SK-N-SH (cell line): ENCODE data around the gene EIF6. TPM values are rescaled to one million over a fixed set of nuclear protein-coding genes. Genes with fewer than 3 reads are reported as not detected.

Experiments
- CTCF ChIA-PET: fragments of 300-600, 350-600 bp; formaldehyde crosslinking; extraction: SDS; loops from one replicate; lab custom pipeline; 2021; lab: Yijun Ruan, JAX
- POLR2A ChIA-PET: fragments of 350-600 bp; sonication (Branson Sonifier 250); formaldehyde crosslinking; extraction: SDS; loops from one replicate; lab custom pipeline; 2020; ENCODE audit warnings: antibody characterized with exemption, inconsistent platforms; lab: Yijun Ruan, JAX
- DNase-seq: peaks from one replicate; pipeline ENCODE4 v3.0.0; 2012
- H2AFZ ChIP-seq: fragments of 200-600 bp; sonication (generic); 2 replicates; pipeline ENCODE4 v1.8.1; 2016; ENCODE audit warnings: antibody characterized with exemption, mild to moderate bottlenecking, low read depth
- H3F3A ChIP-seq: fragments of 200-600 bp; sonication (generic); replicated peaks from 2 replicates; pipeline ENCODE3; 2016; ENCODE audit warnings: antibody characterized with exemption, mild to moderate bottlenecking; ENCODE audit not compliant: insufficient read depth
- H3K27ac ChIP-seq, 2 experiments: fragments of 200-500 bp in 1 of 2; fragments of 200-600 bp in 1 of 2; sonication (Bioruptor generic) in 1 of 2; sonication (generic), shearing (Covaris generic) in 1 of 2; 2 replicates each; pipeline versions ENCODE4 v1.5.1 to v1.6.1; 2014 to 2016; ENCODE audit warnings: low read depth in 2 of 2, inconsistent platforms in 1 of 2, low read length in 1 of 2, mild to moderate bottlenecking in 1 of 2, mixed read lengths in 1 of 2
- H3K27me3 ChIP-seq: fragments of 200-600 bp; sonication (generic), shearing (Covaris generic); 2 replicates; pipeline ENCODE4 v1.6.1; 2016; ENCODE audit warnings: mixed run types; ENCODE audit not compliant: insufficient read depth
- H3K36me3 ChIP-seq, 2 experiments: fragments of 200-500 bp in 1 of 2; fragments of 200-600 bp in 1 of 2; sonication (Bioruptor generic) in 1 of 2; sonication (generic) in 1 of 2; replicated peaks in 1 of 2; 2 replicates each; pipeline versions ENCODE3 to v1.5.1; 2014 to 2016; ENCODE audit warnings: low read length in 1 of 2, mild to moderate bottlenecking in 1 of 2; ENCODE audit not compliant: insufficient read depth in 2 of 2, control insufficient read depth in 1 of 2
- H3K4me1 ChIP-seq, 2 experiments: fragments of 200-500 bp in 1 of 2; fragments of 200-600 bp in 1 of 2; sonication (Bioruptor generic) in 1 of 2; sonication (generic), shearing (Covaris generic) in 1 of 2; 2 replicates each; pipeline versions ENCODE4 v1.5.1 to v1.6.1; 2014 to 2016; ENCODE audit warnings: low read depth in 1 of 2, low read length in 1 of 2, mixed run types in 1 of 2; ENCODE audit not compliant: insufficient read depth in 2 of 2, control insufficient read depth in 1 of 2
- H3K4me2 ChIP-seq: fragments of 200-600 bp; sonication (generic), shearing (Covaris generic); 2 replicates; pipeline ENCODE4 v1.6.1; 2017; ENCODE audit warnings: mixed run types
- H3K4me3 ChIP-seq, 2 experiments: fragments of 200-500 bp in 1 of 2; fragments of 200-600 bp in 1 of 2; sonication (Bioruptor generic) in 1 of 2; sonication (generic), shearing (Covaris generic) in 1 of 2; 2 replicates each; pipeline versions ENCODE4 v1.5.1 to v1.8.1; 2014 to 2016; ENCODE audit warnings: low read depth in 2 of 2, inconsistent platforms in 1 of 2, low read length in 1 of 2, mild to moderate bottlenecking in 1 of 2, mixed read lengths in 1 of 2, moderate library complexity in 1 of 2
- H3K79me2 ChIP-seq: fragments of 200-600 bp; sonication (generic); 2 replicates; pipeline ENCODE4 v1.8.1; 2017; ENCODE audit warnings: mild to moderate bottlenecking; ENCODE audit not compliant: insufficient read depth
- H3K9ac ChIP-seq: fragments of 200-600 bp; sonication (generic); 2 replicates; pipeline ENCODE4 v1.6.1; 2017; ENCODE audit warnings: mixed run types
- H3K9me2 ChIP-seq: fragments of 200-600 bp; sonication (generic); 2 replicates; pipeline ENCODE4 v1.6.1; 2017; ENCODE audit warnings: mixed run types
- H3K9me3 ChIP-seq: fragments of 200-600 bp; sonication (generic); 2 replicates; pipeline ENCODE4 v1.6.1; 2017; ENCODE audit warnings: mixed run types, mild to moderate bottlenecking, moderate library complexity
- H4K20me1 ChIP-seq: fragments of 200-600 bp; sonication (generic); 2 replicates; pipeline ENCODE4 v1.6.1; 2017; ENCODE audit warnings: mild to moderate bottlenecking, mixed run types; ENCODE audit not compliant: insufficient read depth
- CTCF ChIP-seq: fragments of 200-600 bp; sonication (generic); IDR thresholded peaks from 2 replicates; pipeline ENCODE4 v1.6.1; 2017; ENCODE audit warnings: antibody characterized with exemption, mild to moderate bottlenecking, moderate library complexity
- ELF1 ChIP-seq: IDR thresholded peaks from 2 replicates; pipeline ENCODE4 v1.4.0; 2012
- EP300 ChIP-seq, 2 experiments: IDR thresholded peaks; 2 replicates each; pipeline versions ENCODE4 v1.4.0 to v1.6.1; 2012; ENCODE audit warnings: borderline replicate concordance in 1 of 2, low read depth in 1 of 2, low read length in 1 of 2
- EZH2phosphoT487 ChIP-seq: fragments of 200-600 bp; sonication (generic); IDR thresholded peaks from 2 replicates; pipeline ENCODE4 v1.6.1; 2017; ENCODE audit warnings: low read depth, mixed run types, mild to moderate bottlenecking, antibody characterized with exemption, moderate library complexity, borderline replicate concordance
- GABPA ChIP-seq: IDR thresholded peaks from 2 replicates; pipeline ENCODE4 v1.4.0; 2012; ENCODE audit warnings: low read depth, mild to moderate bottlenecking
- GATA2 ChIP-seq: sonication (generic); formaldehyde crosslinking; IDR thresholded peaks from 2 replicates; pipeline ENCODE4 v1.5.0; 2020; ENCODE audit warnings: mild to moderate bottlenecking, missing genetic modification reagents
- JUND ChIP-seq: IDR thresholded peaks from 2 replicates; pipeline ENCODE4 v1.4.0; 2012
- MAX ChIP-seq: IDR thresholded peaks from 2 replicates; pipeline ENCODE4 v1.4.0; 2012; ENCODE audit warnings: low read depth
- MEF2A ChIP-seq: IDR thresholded peaks from 2 replicates; pipeline ENCODE4 v1.4.0; 2012; ENCODE audit warnings: low read depth, borderline replicate concordance
- NFIC ChIP-seq: IDR thresholded peaks from 2 replicates; pipeline ENCODE4 v1.4.0; 2012; ENCODE audit warnings: borderline replicate concordance
- NRF1 ChIP-seq: IDR thresholded peaks from 2 replicates; pipeline ENCODE4 v1.6.1; 2012; ENCODE audit warnings: low read depth, mild to moderate bottlenecking, low read length
- PBX3 ChIP-seq: IDR thresholded peaks from 2 replicates; pipeline ENCODE4; 2012
- POLR2AphosphoS5 ChIP-seq: IDR thresholded peaks from 2 replicates; pipeline ENCODE4 v1.6.1; 2012; ENCODE audit warnings: low read depth, low read length
- RAD21 ChIP-seq: IDR thresholded peaks from 2 replicates; pipeline ENCODE4 v1.6.1; 2012; ENCODE audit warnings: mild to moderate bottlenecking, low read length
- RCOR1 ChIP-seq: fragments of 150-350 bp; IDR thresholded peaks from 2 replicates; pipeline ENCODE4 v1.6.1; 2017; ENCODE audit warnings: antibody characterized with exemption, low read length
- RFX5 ChIP-seq: IDR thresholded peaks from 2 replicates; pipeline ENCODE4 v1.6.1; 2012; ENCODE audit warnings: mild to moderate bottlenecking, improper control_type of control experiment, low read length
- TAF1 ChIP-seq: IDR thresholded peaks from 2 replicates; pipeline ENCODE4 v1.6.1; 2012; ENCODE audit warnings: low read depth, mild to moderate bottlenecking, low read length, moderate library complexity, borderline replicate concordance
- TCF12 ChIP-seq: IDR thresholded peaks from 2 replicates; pipeline ENCODE4 v1.4.0; 2012
- YY1 ChIP-seq: IDR thresholded peaks from 2 replicates; pipeline ENCODE4 v1.4.0; 2012; ENCODE audit warnings: low read depth, mild to moderate bottlenecking
- WGBS: methylation state at CpG from one replicate; pipeline ENCODE4 v1.1.6; 2017; ENCODE audit warnings: low lambda C conversion rate; 5-methylcytosine and 5-hydroxymethylcytosine counted together
- polyA plus RNA-seq, 3 experiments: library from polyadenylated mRNA; depleted of rRNA; stranded (reverse); fragments of >200 nt; gene quantifications; 2 replicates each; pipeline ENCODE4 v1.2.3, GENCODE V29; 2012
- TF ChIP-seq, protein P1 (sequence below): fragments of 150-350 bp; IDR thresholded peaks from 2 replicates; pipeline ENCODE4 v1.6.1; 2016; ENCODE audit warnings: mild to moderate bottlenecking, low read depth, low read length
- TF ChIP-seq, protein P2 (sequence below): fragments of 150-350 bp; IDR thresholded peaks from 2 replicates; pipeline ENCODE4 v1.6.1; 2017; ENCODE audit warnings: antibody characterized with exemption, low read length, low read depth, borderline replicate concordance
- TF ChIP-seq, protein P3 (sequence below): IDR thresholded peaks from 2 replicates; pipeline ENCODE4 v1.4.0; 2012; ENCODE audit warnings: low read depth, borderline replicate concordance

EIF6 gene
- polyA plus RNA-seq, 1 of the 3 experiments (the other 2 are of a cell fraction), result 356 TPM

DNA sequence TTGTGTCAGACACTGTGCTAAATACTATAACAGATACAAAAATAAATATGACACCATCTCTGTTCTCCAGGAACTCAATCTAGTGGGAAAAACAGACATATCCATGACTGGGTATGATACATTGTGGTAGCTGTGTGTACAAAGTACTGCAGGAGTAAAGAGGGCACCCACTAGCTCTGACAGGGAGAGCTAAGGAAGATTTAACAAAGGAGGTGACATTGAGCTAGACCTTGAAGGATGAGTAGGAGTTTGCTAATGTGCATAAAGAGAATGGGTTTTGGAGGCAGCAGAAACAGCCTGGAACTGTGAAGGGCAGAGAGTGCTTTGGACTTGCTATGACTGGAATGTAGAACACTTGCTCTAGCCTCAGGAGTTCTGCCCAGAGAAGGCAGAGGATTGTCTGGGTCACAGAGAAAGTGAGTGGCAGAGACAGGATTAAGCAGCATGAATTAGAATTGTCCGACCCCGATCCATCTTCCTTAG lies 43.7 kb downstream of the EIF6 start:
- Histone ChIP-seq H3K27me3 (no peaks in the 10 kb centered on the region), H3K9me3 (no peaks in the 10 kb centered on the region), H4K20me1 (no peaks in the 10 kb centered on the region), H3K4me2 (no peak overlapping the region), H2AFZ (no peak overlapping the region), H3F3A (no peaks in the 10 kb centered on the region), H3K36me3 (no peaks in the 10 kb centered on the region), H3K9ac (no peak overlapping the region), H3K4me3 (no peak overlapping the region), H3K27ac (no peak overlapping the region), H3K9me2 (no peaks in the 10 kb centered on the region), H3K4me1 (no peaks in the 10 kb centered on the region), H3K79me2 (no peaks in the 10 kb centered on the region)
- no peak for DNase-seq
- POLR2A ChIA-PET, result no interaction called here
- CTCF ChIA-PET, result interaction anchor here (0.7 to 1.5 kb wide), 4 partner anchors 24 to 44 kb away, joined by 3 to 5 read pairs (median 4); partner anchors contain the start of gene EIF6
- 96% methylated on average over 2 of the region's 2 CpGs for WGBS
- no peak for TF ChIP-seq NRF1
- TF ChIP-seq JUND, result no peak
- TF ChIP-seq NFIC, result no peak
- TF ChIP-seq RCOR1, result no peak
- TF ChIP-seq, protein P1, sequence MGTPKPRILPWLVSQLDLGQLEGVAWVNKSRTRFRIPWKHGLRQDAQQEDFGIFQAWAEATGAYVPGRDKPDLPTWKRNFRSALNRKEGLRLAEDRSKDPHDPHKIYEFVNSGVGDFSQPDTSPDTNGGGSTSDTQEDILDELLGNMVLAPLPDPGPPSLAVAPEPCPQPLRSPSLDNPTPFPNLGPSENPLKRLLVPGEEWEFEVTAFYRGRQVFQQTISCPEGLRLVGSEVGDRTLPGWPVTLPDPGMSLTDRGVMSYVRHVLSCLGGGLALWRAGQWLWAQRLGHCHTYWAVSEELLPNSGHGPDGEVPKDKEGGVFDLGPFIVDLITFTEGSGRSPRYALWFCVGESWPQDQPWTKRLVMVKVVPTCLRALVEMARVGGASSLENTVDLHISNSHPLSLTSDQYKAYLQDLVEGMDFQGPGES, result no peak
- no peak for TF ChIP-seq EZH2phosphoT487
- no peak for TF ChIP-seq RFX5
- TF ChIP-seq ELF1, result no peak
- no peak for TF ChIP-seq MAX
- no peak for TF ChIP-seq GATA2 (CRISPR knock-in tag)
- no peak for TF ChIP-seq EP300 (IDR thresholded peaks at IDR 0.05; ENCODE audit: borderline replicate concordance in 1 of 2, low read depth in 1 of 2, low read length in 1 of 2)
- no peak for TF ChIP-seq RAD21
- no peak for TF ChIP-seq MEF2A
- TF ChIP-seq TCF12, result no peak
- no peak for TF ChIP-seq GABPA

DNA sequence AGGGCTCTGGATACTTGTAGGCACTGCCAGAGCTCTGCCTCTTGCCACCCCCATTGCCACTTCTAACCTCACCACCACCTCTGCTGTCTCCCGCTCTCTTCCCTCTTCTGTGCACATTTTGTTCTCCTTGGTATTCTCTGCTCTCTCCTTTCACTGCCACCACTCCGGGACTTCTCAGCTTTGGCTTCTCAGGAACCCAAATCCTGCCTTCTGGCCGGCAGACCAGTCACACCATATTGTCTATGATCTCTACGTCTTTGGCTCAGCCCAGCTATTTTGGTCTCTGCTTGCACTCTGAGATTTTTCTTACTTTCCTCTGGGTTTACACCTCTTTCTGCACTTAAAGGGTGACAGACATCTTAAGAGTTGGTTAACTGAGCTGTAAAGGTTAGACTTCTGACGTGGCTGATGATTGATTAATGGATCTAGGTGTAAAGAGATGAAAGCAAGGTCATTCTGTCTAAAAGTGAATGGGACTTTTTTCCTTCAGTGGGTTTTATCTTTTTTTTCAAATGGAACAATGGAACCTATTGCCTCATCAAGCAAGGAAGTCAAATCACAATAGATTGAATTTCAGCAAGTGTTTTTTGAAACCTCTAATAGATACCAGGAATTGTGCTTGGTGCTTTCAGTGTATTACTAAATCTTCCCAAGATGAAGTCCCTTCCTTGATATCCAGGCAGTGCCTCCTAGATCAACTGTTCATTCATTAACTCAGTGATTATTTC lies 44.3 kb downstream of the EIF6 start:
- Histone ChIP-seq H3F3A (no peaks in the 10 kb centered on the region), H3K36me3 (no peaks in the 10 kb centered on the region), H3K79me2 (no peaks in the 10 kb centered on the region), H3K4me1 (no peaks in the 10 kb centered on the region), H2AFZ (no peak overlapping the region), H3K9me3 (no peaks in the 10 kb centered on the region), H3K9ac (no peak overlapping the region), H3K27ac (no peak overlapping the region), H3K4me2 (no peak overlapping the region), H3K9me2 (no peaks in the 10 kb centered on the region), H4K20me1 (no peaks in the 10 kb centered on the region), H3K4me3 (no peak overlapping the region), H3K27me3 (no peaks in the 10 kb centered on the region)
- no peak for DNase-seq
- CTCF ChIA-PET, result interaction anchor here (1.4 kb wide), 2 partner anchors 29 to 44 kb away, joined by 3 to 5 read pairs; partner anchors contain the start of gene EIF6
- POLR2A ChIA-PET, result no interaction called here
- 82% methylated on average over 5 of the region's 5 CpGs for WGBS
- TF ChIP-seq POLR2AphosphoS5 (no peak), CTCF (no peak), MAX (no peak), EZH2phosphoT487 (no peak), TAF1 (no peak), PBX3 (no peak), NFIC (no peak), YY1 (no peak)
- TF ChIP-seq, protein P2, sequence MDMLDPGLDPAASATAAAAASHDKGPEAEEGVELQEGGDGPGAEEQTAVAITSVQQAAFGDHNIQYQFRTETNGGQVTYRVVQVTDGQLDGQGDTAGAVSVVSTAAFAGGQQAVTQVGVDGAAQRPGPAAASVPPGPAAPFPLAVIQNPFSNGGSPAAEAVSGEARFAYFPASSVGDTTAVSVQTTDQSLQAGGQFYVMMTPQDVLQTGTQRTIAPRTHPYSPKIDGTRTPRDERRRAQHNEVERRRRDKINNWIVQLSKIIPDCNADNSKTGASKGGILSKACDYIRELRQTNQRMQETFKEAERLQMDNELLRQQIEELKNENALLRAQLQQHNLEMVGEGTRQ, result no peak
- TF ChIP-seq, protein P3, sequence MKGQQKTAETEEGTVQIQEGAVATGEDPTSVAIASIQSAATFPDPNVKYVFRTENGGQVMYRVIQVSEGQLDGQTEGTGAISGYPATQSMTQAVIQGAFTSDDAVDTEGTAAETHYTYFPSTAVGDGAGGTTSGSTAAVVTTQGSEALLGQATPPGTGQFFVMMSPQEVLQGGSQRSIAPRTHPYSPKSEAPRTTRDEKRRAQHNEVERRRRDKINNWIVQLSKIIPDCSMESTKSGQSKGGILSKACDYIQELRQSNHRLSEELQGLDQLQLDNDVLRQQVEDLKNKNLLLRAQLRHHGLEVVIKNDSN, result no peak
